Large intestine (tissue), 12 donors: ENCODE results near the gene AMY2A. TPM values are rescaled to one million over a fixed set of nuclear protein-coding genes. Genes with fewer than 3 reads are reported as not detected.
"Not testable (repeated sequence)": the region's sequence is repeated elsewhere in the genome, so short reads cannot be mapped to it uniquely, and the experiment has no call there.

ENCODE experiments used
- DNase-seq, 2 donors: peaks; one replicate each; pipeline versions ENCODE4 v3.0.0 to v3.0.0-alpha.2; 2013
- H3K27ac ChIP-seq: one replicate; pipeline ENCODE4 v1.5.1; 2013; ENCODE audit warnings: low read length
- H3K27me3 ChIP-seq: 2 replicates; pipeline ENCODE4 v1.6.1; 2013; ENCODE audit warnings: low read length; ENCODE audit not compliant: control insufficient read depth, insufficient read depth
- H3K36me3 ChIP-seq: 2 replicates; pipeline ENCODE4 v1.6.1; 2013; ENCODE audit warnings: low read length; ENCODE audit not compliant: control insufficient read depth, insufficient read depth
- H3K4me1 ChIP-seq: one replicate; pipeline ENCODE4 v1.6.1; 2013; ENCODE audit warnings: low read length; ENCODE audit not compliant: control insufficient read depth, insufficient read depth
- H3K4me3 ChIP-seq: one replicate; pipeline ENCODE4 v1.5.1; 2013; ENCODE audit warnings: low read length
- H3K9me3 ChIP-seq: one replicate; pipeline ENCODE4 v1.6.1; 2013; ENCODE audit warnings: mild to moderate bottlenecking, low read depth, low read length, moderate library complexity; ENCODE audit not compliant: control insufficient read depth
- WGBS: methylation state at CpG from one replicate; pipeline ENCODE4 v1.1.5; 2013; ENCODE audit warnings: low lambda C conversion rate; ENCODE audit not compliant: insufficient coverage; 5-methylcytosine and 5-hydroxymethylcytosine counted together
- long read RNA-seq, 11 donors: transcript quantifications; one replicate each; lab custom pipeline, GENCODE V29; 2026
- polyA plus RNA-seq: library from polyadenylated mRNA; unstranded; fragments of 120-200 nt; gene quantifications from one replicate; pipeline ENCODE4 v1.2.1, GENCODE V29; 2013

Gene AMY2A
- not detected for polyA plus RNA-seq
- long read RNA-seq, donor 1: 0 reads
- long read RNA-seq, donor 2, partial matches to known transcripts: 0 of 1 reads
- long read RNA-seq, donor 2, other reads (novel, unspliced or antisense): 0 of 1 reads
- long read RNA-seq, donor 3: 0 reads
- long read RNA-seq, donor 4: 0 reads
- long read RNA-seq, donor 5: 0 reads
- long read RNA-seq, donor 6: 0 reads
- long read RNA-seq, donor 7: 0 reads
- long read RNA-seq, donor 8: 0 reads
- long read RNA-seq, donor 9: 0 reads
- long read RNA-seq, donor 10: 0 reads
- long read RNA-seq, donor 11: 0 reads

- H3K9me3 ChIP-seq: not testable (repeated sequence)
Measured at GRCh38 chr1:103616994-103617477, at the start of gene AMY2A. TSS of gene AMY2A (plus strand) at chr1:103617427. CDS start at chr1:103617441, 14 bp downstream.

GRCh38 chr1:103569493-103569892, 47.7 kb upstream of the AMY2A start:
- Histone ChIP-seq H3K27me3 (no peaks in the 10 kb centered on the region), H3K27ac (no peak overlapping the region), H3K36me3 (peaks cover 3% of the 10 kb centered on the region), H3K9me3 (no peaks in the 10 kb centered on the region), H3K4me1 (no peaks in the 10 kb centered on the region), H3K4me3 (no peak overlapping the region)
- DNase-seq: no peak
- WGBS: no CpG with 5 or more reads among the region's 7 CpGs

More at GRCh38 chr1:103616994-103617477, at the start of gene AMY2A:
- not testable (repeated sequence) for H3K27ac ChIP-seq, H3K4me1 ChIP-seq, H3K27me3 ChIP-seq, H3K36me3 ChIP-seq, DNase-seq, H3K4me3 ChIP-seq
- WGBS: 100% methylated on average over 2 of the region's 3 CpGs

GRCh38 chr1:103571289-103571688, 45.9 kb upstream of the AMY2A start, which contains the start of gene AMY2B:
TSS of gene AMY2B (plus strand) at chr1:103571589. CDS start at chr1:103571603, 14 bp downstream.
- H3K9me3 ChIP-seq, H3K27ac ChIP-seq, H3K4me1 ChIP-seq, H3K27me3 ChIP-seq, H3K4me3 ChIP-seq, DNase-seq, H3K36me3 ChIP-seq: not testable (repeated sequence)
- WGBS: 73% methylated on average over 1 of the region's 2 CpGs

- H3K27ac ChIP-seq: no peak overlapping the region
- no peaks in the 10 kb centered on the region for H3K27me3 ChIP-seq
- no peak for DNase-seq
- H3K36me3 ChIP-seq: no peaks in the 10 kb centered on the region
- H3K4me3 ChIP-seq: no peak overlapping the region
- H3K9me3 ChIP-seq: no peaks in the 10 kb centered on the region
- H3K4me1 ChIP-seq: no peaks in the 10 kb centered on the region
Measured at GRCh38 chr1:103576065-103576464, 41.2 kb upstream of the AMY2A start.

GRCh38 chr1:103576784-103577183, 40.4 kb upstream of the AMY2A start:
- not testable (repeated sequence) for H3K4me3 ChIP-seq, H3K27ac ChIP-seq, H3K9me3 ChIP-seq, DNase-seq, H3K36me3 ChIP-seq, H3K4me1 ChIP-seq, H3K27me3 ChIP-seq
- WGBS: no CpG with 5 or more reads among the region's 5 CpGs

- Histone ChIP-seq H3K36me3 (no peaks in the 10 kb centered on the region), H3K9me3 (no peaks in the 10 kb centered on the region), H3K27me3 (no peaks in the 10 kb centered on the region), H3K27ac (no peak overlapping the region), H3K4me1 (no peaks in the 10 kb centered on the region), H3K4me3 (no peak overlapping the region)
- no peak for DNase-seq
- 90% methylated on average over 1 of the region's 1 CpG for WGBS
Measured at GRCh38 chr1:103582464-103582863, 34.8 kb upstream of the AMY2A start.

GRCh38 chr1:103583887-103584286, 33.3 kb upstream of the AMY2A start:
- Histone ChIP-seq H3K4me1 (no peaks in the 10 kb centered on the region), H3K36me3 (no peaks in the 10 kb centered on the region), H3K27ac (no peak overlapping the region), H3K9me3 (no peaks in the 10 kb centered on the region), H3K4me3 (no peak overlapping the region), H3K27me3 (no peaks in the 10 kb centered on the region)
- DNase-seq: no peak
- WGBS: 93% methylated on average over 3 of the region's 3 CpGs

GRCh38 chr1:103584537-103584936, 32.7 kb upstream of the AMY2A start:
- DNase-seq: no peak
- WGBS: 48% methylated on average over 2 of the region's 2 CpGs
- no peaks in the 10 kb centered on the region for H3K27me3 ChIP-seq
- no peaks in the 10 kb centered on the region for H3K4me1 ChIP-seq
- no peak overlapping the region for H3K4me3 ChIP-seq
- H3K36me3 ChIP-seq: no peaks in the 10 kb centered on the region
- H3K9me3 ChIP-seq: no peaks in the 10 kb centered on the region
- H3K27ac ChIP-seq: no peak overlapping the region

GRCh38 chr1:103602740-103603139, 14.5 kb upstream of the AMY2A start:
- not testable (repeated sequence) for H3K27ac ChIP-seq, H3K27me3 ChIP-seq, DNase-seq, H3K4me1 ChIP-seq, H3K36me3 ChIP-seq, H3K9me3 ChIP-seq, H3K4me3 ChIP-seq
- WGBS: no CpG with 5 or more reads among the region's 3 CpGs

GRCh38 chr1:103616362-103616761, 865 bp upstream of the AMY2A start:
- Histone ChIP-seq H3K27me3 (no peaks in the 10 kb centered on the region), H3K27ac (no peak overlapping the region), H3K9me3 (no peaks in the 10 kb centered on the region), H3K4me1 (no peaks in the 10 kb centered on the region), H3K36me3 (no peaks in the 10 kb centered on the region), H3K4me3 (no peak overlapping the region)
- 100% methylated on average over 1 of the region's 2 CpGs for whole genome bisulfite sequencing
- no peak for DNase-seq

- H3K4me3 ChIP-seq, DNase-seq, H3K27me3 ChIP-seq, H3K36me3 ChIP-seq, H3K27ac ChIP-seq, H3K4me1 ChIP-seq, H3K9me3 ChIP-seq: not testable (repeated sequence)
- WGBS: no CpG with 5 or more reads among the region's 4 CpGs
Measured at GRCh38 chr1:103627436-103627835, 10.2 kb downstream of the AMY2A start.
